ENCODE data around the gene YTHDF1.
A peak's percentile ranks its signal among the peaks of the same experiment; 100 is the strongest.

Gene YTHDF1

DNA sequence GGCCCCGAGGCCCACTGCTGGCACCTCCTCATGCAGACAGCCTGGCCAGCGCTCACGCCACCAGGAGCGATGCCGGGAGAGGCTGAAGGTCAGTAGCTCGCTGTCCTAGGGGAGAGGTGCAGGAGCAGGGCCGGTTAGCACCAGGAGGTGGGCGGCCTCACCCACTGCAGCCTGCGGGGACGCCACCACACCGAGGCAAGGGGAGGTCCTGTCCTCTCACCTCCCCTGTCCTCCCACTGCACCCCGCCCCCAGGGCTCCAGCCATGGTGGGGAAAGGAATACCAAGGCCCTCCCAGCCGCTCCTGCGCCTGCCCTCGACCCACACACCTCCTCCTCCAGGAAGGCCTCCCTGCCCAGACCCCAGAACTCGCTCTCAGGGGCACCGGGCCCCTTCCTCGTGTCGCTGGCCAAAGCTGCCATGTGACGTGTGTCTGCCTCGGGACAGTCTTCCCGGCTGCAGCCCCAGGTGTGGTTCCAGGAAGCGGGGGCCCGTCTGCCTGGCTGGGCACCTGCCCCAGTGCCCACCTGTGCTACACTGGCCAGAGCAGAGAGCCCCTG is 31.8 kb upstream of the YTHDF1 start:
- DNase-seq = no peak

DNA sequence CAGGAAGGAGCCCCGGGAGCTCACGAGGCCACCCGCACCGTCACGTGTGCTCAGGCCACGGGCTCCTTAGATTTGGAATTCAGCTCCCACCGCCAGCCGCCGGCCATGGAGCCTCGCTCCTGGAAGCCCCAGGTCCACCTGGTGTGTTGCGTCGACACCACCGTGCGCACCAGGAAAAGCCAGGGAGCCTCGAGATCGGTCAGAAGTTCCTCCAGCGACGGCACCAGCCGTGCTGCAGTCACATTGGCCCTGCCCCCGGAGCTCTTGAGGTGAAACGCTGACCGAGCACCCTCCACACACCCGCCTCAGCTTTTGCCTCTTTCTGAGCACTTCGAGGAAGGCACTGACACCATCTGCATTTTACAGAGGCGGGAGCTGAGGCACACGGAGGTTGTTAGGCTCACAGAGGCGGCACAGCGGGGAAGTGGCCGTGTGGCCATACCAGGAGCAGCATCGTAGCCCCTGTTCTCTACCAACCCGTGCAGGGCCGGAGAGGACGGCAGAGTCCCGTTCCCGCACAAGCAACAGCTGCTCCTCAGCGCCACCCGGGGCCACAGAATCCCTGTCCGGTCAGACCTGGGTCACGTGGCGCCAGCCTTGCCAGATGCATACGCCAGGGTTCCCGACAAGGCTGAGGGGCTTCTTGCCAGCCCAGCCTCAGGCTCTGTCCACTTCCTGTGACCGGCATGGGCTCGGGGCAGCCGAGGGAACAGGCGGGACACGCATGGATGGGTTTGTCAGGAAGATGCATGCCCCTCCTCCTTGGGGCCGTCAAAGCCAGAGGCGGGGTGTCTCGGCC is 30.8 kb upstream of the YTHDF1 start:
- DNase-seq = no peak

DNA sequence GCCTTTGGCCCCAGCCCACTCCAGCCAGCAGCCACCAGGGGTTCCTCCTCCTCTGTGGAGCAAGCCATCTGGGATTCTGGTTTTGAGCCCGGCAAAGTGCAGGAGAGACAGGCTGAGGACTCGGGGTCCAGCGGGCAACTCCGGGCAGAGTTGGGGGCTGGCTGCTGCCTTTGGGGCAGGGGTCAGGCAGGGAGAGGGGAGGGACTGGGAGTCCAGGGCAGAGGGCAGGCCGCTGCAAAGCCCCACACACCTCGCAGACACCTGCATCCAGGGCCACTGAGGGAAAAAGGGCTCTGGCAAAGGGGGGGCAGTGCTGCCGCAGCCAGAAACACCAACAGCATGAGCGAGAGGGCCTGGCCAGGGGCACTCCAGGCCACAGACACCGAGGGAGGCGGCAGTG is 28.5 kb upstream of the YTHDF1 start:
- no peak for DNase-seq

DNA sequence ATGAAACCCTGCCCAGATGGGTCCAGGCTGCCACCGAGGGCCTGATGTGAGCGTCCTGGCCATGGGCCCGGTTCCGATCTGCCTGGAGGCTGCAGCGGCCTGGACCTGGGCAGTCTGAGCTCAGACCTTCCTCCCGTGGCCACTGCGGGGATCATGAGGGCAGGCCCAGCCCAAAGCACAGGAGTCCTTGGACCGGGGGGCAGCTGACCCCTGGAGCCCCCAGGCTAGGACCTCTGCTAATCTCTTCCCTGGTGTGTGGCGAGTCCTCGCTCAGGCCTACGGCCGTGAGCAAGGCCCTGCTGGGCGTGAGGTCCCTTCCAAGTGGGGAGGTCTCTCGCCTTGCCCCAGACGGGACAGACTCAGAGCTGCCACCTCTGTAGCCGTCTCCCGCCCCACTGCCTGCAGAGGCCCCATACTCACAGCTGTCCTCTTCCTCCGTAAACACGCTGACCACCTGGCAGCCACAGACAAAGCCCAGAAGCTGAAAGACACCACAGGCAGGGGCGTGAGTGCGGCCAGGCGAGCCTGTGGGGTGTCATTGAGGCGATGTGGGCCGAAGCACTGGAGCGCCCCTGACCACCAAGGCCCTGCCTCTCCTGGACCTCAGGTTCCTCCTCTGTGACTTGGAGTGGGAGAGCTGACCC is 27.8 kb upstream of the YTHDF1 start:
- no peak for DNase-seq

DNA sequence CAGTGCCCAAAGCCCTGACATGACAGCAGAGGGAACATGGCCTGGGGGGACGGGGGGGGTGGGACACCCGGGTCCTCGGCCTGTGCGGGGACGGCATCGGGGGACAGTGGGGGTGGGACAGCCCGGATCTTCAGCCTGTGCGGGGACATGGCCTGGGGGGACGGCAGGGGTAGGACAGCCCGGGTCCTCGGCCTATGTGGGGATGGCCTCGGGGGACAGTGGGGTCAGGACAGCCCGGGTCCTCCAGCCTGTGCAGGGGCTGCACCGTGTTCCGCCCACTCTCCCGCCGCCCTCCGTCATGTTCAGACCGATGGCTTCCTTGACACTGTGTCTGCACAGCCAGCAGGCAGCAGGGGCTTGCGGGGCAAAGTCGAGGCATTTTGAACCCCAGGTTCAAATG is 26.8 kb upstream of the YTHDF1 start:
- DNase-seq = no peak

DNA sequence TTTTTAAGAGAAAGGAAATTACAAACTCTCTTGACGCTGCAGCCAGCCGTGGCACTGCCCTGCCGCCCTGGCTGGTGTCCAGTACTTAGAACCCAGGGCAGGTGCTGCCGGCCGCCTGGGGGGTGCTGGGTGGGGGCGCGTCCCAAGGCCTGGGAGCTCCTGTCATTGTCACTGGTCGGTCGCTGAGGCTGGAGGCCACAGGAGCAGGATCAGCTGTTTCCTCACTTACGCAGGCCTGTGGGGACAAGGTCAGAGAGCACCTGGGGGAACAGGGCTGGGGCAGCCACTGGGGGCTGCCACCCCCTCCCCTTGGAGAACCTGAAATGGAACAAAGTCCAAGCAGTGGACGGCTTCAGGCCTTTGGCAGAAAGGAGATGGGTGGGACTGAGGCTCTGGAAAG is 25.3 kb upstream of the YTHDF1 start:
- no peak for DNase-seq

DNA sequence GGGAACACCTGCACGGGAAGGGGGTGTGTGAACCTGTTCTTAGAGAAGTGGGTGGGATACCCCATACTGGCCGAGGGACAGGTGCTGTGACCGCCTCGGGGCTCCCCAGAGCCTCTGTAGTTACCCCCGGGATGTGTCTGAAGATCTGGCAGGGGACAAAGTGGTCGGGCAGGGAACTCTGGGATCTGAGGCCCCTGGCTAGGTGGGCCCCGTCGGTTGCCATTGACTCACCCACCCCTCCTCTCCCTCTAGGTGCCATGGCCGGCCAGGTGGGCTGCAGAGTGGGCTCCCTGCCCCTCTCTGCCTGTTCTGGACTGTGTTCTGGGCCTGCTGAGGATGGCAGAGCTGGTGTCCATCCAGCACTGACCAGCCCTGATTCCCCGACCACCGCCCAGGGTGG is 24.1 kb upstream of the YTHDF1 start:
- DNase-seq = no peak

DNA sequence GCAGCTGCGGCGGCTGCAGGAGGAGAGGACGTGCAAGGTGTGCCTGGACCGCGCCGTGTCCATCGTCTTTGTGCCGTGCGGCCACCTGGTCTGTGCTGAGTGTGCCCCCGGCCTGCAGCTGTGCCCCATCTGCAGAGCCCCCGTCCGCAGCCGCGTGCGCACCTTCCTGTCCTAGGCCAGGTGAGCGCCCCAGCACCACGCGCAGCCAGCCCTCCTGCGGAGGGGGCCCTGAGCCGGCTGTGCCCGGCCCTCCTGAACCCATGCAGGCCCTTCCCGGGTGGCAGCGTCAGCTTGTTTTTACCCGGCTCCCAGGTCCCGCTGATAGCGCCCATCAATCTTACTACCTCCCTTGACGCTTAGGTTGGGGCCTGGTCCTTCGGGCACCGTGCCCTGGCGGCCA is 23.5 kb upstream of the YTHDF1 start:
- no peak for DNase-seq

DNA sequence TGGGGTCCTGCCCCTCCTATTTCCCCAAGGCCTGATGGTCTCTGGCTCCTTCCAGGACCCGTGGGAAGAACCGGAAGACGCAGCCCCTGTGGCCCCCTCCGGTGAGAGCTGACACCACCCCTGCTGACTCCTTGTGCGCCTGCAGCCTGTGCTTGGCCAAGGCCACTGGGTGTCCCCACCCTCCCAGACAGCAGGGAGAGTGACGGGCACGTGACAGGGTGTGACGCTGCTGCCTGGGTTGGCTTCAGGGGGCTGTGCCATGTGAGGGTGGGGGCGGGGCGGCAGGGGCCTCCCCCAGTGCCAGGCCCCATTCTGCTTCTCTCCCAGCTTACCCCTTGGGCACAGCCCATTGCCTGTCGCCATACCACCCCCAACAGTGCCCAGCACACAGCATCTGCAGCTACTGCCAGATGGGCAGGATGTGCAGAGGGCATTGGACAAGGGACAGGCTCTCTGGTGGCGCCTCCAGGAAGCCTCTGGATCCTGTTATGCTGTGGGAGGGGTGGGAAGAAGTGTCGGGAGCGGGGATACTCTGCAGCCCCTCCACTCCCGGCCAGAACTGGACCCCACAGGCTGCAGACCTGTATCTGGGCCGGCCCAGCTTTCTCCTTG is 22.7 kb upstream of the YTHDF1 start:
- no peak for DNase-seq

DNA sequence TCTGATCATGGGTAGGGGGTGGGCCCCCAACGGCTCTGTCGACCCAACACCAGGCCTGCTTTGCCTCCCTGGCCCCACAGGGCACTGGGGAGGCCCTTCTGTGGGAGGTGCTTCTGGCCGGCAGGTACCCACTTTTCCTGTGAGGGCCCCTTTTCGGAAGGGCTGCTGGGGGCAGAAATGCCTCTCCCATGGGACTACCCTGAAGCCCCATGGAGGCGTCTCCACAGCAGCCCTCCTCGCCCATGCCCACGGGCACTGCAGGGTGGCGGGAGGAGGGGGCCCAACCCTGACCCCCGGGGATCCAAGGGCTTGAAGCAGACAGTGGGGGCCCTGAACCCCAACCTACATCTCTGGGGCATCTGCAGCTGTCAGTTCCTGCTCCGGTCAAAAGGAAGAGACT is 22.1 kb upstream of the YTHDF1 start:
- DNase-seq = no peak

DNA sequence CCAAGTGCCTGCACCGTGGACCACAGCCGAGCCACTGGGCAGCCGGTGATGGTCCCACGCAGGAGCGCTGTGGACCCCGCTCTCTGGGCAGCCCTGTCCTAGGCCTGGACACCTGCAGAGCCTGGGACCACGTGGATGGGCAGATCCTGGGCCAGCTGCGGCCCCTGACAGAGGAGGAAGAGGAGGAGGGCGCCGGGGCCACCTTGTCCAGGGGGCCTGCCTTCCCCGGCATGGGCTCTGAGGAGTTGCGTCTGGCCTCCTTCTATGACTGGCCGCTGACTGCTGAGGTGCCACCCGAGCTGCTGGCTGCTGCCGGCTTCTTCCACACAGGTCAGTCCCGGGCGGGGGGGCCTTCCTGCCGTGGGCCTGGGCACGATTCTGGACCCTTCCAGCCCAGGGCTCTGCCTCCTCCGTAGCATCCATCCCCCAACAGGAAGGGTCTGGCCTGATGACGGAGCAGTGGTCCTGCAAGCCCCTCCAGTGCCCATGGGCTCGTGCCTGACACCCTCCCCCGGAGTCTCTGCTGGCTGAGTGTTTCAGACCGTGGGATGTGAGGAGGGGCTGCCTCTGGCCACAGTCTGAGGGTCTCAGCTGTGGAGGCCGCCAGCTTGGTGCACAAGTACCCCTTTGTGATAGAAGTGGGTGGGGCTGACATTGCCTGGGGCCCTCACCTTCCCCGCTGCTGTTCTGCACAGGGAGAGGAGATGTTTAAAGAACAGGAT is 20.3 kb upstream of the YTHDF1 start:
- DNase-seq = no peak

DNA sequence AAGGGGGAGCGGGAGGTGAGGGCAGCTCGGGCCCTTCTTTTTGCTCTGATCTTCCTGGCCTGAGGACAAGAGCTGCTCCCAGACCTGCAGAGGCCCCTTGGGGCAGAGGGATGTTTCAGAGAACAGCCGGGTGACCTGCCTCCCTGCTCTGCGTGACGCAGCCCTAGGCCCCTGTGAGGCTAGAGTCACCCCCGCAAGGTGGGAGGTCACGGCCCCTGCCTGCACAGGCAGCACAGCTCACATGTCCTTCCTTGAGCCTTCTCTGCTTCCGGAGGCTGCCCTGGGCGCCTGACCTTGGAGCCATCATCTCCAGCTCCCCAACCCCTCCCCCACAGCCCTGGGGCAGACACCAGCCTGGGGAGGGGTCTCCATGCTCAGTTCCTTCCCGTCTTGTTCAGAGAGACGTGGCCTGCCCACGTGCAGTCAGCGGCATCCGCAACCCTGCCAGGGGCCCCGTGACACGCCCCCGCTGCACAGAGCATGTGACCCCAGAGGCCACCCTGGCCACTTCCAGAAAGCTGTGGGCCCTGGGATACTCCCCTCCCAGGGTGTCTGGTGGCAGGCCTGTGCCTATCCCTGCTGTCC is 19.6 kb upstream of the YTHDF1 start, which contains the start of gene BIRC7:
BIRC7 (plus strand) TSS at position 507 of the 585 bp plus-strand sequence. CDS start 192 bp downstream, outside the sequence.
- DNase-seq = no peak

DNA sequence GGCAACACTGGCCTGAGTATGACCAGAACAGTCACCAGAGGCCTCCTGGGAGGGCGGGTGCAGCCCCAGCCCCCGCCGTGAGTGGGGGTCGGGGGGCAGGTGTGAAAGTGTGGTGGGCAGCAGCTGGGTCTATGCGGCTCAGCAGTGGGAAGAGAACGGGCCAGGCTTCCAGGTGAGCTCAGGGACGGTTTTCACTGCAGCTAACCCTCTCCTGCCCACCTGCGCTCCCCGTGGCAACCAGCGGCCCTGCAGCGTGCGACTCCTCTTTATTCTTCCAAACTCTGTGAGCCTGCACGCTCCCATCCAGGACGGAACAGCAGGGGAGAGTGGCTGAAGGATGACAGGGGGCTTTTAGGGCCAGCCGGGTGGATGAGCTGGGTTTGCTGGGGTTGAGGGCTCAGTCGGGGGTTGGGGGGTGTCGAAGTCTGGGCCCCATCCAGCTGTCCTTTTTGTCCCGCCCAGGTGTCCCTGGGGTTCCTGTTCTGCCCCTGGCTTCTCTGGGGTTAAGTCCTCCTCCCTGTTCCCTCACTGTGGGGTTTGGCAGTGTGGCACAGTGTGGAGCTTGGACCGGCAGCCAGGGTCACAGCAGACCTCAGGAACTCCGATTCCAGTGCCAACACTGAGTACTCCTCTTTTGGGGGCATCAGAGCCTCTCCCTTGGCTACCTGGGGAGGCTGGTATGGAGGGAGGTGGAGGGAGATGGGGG is 18.9 kb upstream of the YTHDF1 start:
- peak; percentile 54 for DNase-seq

DNA sequence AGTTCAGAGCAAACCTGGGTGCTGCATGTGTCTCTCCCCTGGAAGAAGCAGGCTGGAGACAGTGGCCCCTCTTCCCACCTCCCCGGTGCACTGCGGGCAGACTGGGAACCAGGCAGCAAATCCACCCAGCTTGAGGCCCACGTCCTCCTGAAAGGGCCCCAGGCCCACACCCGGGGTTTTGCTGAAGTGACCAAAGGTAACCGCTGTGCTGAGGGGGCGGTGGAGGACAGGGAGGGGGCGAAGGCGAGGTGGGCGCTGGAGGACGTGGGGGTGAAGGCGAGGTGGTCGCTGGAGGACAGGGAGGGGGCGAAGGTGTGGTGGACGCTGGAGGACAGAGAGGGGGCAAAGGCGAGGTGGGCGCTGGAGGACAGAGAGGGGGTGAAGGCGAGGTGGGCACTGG is 18.0 kb upstream of the YTHDF1 start:
- DNase-seq = no peak

DNA sequence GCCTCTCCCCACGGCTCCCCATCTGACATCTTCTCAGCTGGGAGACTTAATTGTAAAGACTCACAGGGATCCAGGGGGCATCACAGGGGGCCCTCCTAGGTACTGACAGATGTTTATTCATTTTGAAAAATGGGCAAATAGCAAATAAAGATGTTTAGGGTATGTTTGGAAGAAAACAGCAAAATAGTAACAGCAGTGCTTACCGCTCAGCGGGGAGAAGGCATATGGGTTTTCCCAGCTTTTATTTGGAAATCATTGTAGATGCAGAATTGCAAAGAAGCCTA is 17.1 kb upstream of the YTHDF1 start:
- DNase-seq = no peak

DNA sequence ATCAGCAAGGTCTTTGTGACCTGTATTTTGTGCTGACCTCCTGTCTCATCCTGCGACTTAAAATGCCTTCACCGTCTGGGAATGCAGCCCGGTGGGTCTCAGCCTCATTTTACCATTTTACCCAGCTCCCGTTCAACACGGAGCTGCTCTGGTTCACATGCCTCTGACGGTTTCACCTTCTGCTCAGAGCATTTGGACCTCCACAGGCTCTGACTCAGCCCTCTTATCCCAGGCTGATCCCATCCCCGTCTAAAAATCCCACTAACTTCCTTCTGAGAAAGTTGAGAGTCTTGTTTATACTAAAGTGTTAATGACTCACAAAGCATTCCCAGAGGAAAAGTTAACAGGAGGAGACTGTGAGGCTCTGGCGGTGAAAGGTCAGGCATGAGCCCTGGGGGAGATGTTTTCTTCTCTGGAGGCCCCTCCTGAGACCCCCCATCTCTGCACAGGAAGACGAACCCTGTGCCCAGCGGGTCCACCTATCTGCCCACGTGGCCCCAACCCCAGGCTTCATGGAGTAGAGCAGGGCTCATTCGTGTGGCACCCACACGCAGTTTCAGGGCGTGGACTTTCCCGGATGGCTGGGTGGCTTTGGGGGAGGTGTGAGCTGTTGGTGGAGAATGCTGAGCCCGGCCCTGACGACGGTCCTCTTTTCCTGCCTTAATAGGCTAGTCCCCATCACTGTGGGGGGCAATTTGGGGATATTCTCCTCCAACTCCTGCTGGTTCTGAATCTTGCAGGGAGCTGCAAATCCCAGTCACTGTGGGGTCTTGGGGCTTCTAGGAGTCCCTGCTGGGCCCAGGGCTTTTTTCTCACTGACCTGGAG is 16.5 kb upstream of the YTHDF1 start:
- DNase-seq = no peak

DNA sequence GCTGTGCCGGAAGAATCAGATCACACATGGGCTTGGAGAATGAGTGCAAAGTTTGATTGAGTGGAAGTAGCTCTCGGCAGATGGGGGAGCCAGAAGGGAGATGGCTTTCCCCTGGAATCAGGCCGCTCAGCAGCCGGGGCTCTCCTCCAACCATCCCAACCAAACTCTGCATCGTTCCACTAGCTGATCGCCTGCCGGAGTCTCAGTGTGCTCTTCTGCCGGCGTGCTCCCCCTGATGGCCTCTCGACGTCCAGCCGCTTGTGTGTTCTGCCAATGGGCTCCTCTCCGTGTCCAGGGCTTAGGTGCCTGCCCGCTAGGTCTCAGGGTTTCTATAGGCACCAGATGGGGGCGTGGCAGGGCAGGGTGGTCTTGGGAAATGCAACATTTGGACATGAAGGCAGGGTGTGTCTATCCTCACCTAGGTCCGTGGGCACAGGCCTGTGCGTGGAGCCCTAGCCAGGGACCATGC is 14.9 kb upstream of the YTHDF1 start:
- no peak for DNase-seq

DNA sequence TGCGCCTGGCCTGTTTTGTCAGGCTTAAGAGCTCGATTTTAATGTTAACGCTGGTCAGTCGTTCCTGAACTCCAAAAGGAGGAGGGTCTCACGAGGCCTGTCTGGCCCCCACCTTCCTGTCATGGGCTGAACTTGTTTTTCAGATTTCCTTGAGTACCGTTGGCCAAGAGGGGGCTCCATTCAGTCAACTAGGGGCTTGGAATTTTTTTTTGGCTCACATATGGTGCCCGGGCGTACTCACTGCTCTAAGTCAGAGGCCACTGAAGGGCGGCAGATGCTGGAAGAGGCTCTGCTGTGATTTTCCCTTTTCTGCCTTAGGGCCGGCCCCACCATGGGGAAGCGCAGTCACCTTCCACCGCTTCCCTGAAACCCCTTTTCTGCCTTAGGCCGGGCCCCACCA is 12.9 kb upstream of the YTHDF1 start:
- no peak for DNase-seq

DNA sequence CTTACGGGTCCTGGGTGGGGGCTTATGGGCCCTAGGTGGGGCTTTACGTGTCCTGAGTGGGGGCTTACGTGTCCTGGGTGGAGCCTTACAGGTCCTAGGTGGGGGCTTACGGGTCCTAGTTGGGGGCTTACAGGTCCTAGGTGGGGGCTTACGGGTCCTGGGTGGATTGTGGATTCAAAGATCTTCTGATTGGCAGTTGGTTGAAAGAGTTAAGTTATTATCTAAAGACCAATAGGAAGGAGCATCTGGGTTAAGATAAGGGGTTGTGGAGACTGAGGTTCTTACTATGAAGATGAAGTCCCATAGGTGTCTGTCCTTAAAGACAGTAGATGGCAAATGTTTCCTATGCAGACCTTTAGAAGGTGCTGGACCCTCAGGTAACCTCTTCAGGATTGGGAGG is 11.3 kb upstream of the YTHDF1 start:
- DNase-seq = no peak

DNA sequence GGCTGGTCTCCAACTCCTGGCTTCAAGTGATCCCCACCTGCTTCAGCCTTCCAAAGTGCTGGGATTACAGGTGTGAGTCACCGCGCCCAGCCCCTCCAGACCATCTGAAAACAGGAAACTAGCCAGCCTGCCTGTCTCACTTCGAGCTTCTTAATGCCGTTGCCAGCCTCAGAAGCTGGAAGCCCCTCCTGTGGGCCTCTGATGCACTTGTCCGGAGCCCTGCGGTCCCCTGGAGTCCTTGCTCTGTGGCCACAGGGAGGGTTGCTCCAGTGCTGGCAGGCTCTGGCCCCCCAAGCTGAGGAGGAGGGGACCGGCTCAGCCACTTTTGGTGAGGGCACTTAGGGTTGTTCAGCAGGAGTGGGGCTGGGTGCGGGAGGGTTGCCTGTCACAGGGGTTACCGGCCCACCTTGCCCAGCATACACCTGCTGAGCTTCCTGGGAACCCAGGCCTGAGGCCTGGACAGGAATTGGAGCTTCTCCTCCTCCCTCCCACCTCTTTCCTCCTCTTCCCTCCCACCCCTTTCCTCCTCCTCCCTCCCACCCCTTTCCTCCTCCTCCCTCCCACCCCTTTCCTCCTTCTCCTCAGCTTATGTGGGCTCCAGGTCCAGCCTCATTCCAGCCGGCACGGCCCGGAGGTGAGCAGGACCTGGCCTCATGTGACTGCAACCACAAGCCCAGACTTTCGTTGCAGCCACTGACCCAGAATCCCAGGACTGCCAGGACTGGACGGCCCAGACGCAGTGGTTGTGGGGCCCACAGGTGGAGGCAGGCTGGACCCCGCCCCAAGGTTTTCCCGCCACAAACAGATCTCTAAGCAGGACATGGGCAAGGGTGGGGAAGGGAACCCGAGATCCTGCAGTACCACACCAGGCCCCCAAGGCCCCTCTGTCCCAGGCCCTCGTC is 10.4 kb upstream of the YTHDF1 start:
- DNase-seq = no peak
